Stimulated activated CD4-positive, alpha-beta T cell treated with anti-CD3 and anti-CD28 coated beads, Interleukin-4, amount 100 ng/mL, for 48 hours (primary cell): ENCODE data around the gene TEKTIP1.
"Not testable (repeated sequence)": the region's sequence is repeated elsewhere in the genome, so short reads cannot be mapped to it uniquely, and the experiment has no call there.

Experiments used
- DNase-seq, 2 donors: peaks; one replicate each; pipeline ENCODE4 v3.0.0-alpha.2; 2020; ENCODE audit warnings: low read depth in 2 of 2

Gene TEKTIP1

GRCh38 chr19:3523361-3524077 is 15.5 kb upstream of the TEKTIP1 start:
- no peak for DNase-seq

GRCh38 chr19:3524078-3524842 is 14.7 kb upstream of the TEKTIP1 start:
- DNase-seq = no peak

GRCh38 chr19:3524904-3525451 is 14.0 kb upstream of the TEKTIP1 start:
- DNase-seq = no peak

- no peak for DNase-seq
These were observed 12.3 kb upstream of the TEKTIP1 start for GRCh38 chr19:3526507-3527237.

GRCh38 chr19:3527238-3527910 is 11.6 kb upstream of the TEKTIP1 start:
- no peak for DNase-seq

- no peak for DNase-seq
These were observed 10.9 kb upstream of the TEKTIP1 start for GRCh38 chr19:3528080-3528479.

GRCh38 chr19:3528539-3529211 is 10.3 kb upstream of the TEKTIP1 start:
- no peak for DNase-seq

- not testable (repeated sequence) for DNase-seq
These were observed 9.7 kb upstream of the TEKTIP1 start for GRCh38 chr19:3529299-3529698.

- no peak for DNase-seq
These were observed 8.6 kb upstream of the TEKTIP1 start for GRCh38 chr19:3530389-3530788.

- DNase-seq = no peak
These were observed 7.3 kb upstream of the TEKTIP1 start for GRCh38 chr19:3531716-3532115.

GRCh38 chr19:3532154-3532786 is 6.7 kb upstream of the TEKTIP1 start:
- no peak for DNase-seq

GRCh38 chr19:3533033-3533432 is 5.9 kb upstream of the TEKTIP1 start:
- no peak for DNase-seq

GRCh38 chr19:3533563-3534216 is 5.3 kb upstream of the TEKTIP1 start:
- no peak for DNase-seq

GRCh38 chr19:3534375-3535234 is 4.4 kb upstream of the TEKTIP1 start:
- DNase-seq = no peak

GRCh38 chr19:3535235-3535535 is 3.8 kb upstream of the TEKTIP1 start:
- no peak for DNase-seq

- DNase-seq = no peak
These were observed 3.4 kb upstream of the TEKTIP1 start for GRCh38 chr19:3535563-3535965.

GRCh38 chr19:3535981-3536380 is 3.0 kb upstream of the TEKTIP1 start:
- DNase-seq = no peak

GRCh38 chr19:3536429-3537100 is 2.4 kb upstream of the TEKTIP1 start:
- no peak for DNase-seq

GRCh38 chr19:3537101-3537437 is 1.9 kb upstream of the TEKTIP1 start:
- DNase-seq = no peak
